IPS DF 6.9 (cell line): Measurements from ENCODE around the gene FAM184B.

ENCODE experiments used
- DNase-seq: peaks from one replicate; pipeline ENCODE4 v3.0.0-alpha.2; 2013; ENCODE audit warnings: low read depth, low spot score
- H3K27ac ChIP-seq: one replicate; pipeline ENCODE4 v1.5.1; 2013; ENCODE audit warnings: low read length, control low read depth
- H3K27me3 ChIP-seq: 2 replicates; pipeline ENCODE4 v1.6.1; 2013; ENCODE audit warnings: mild to moderate bottlenecking, low read length; ENCODE audit not compliant: control insufficient read depth, insufficient read depth
- H3K36me3 ChIP-seq: 2 replicates; pipeline ENCODE4 v1.6.1; 2013; ENCODE audit warnings: low read length; ENCODE audit not compliant: control insufficient read depth, insufficient read depth
- H3K4me1 ChIP-seq: 2 replicates; pipeline ENCODE4 v1.6.1; 2013; ENCODE audit warnings: low read length; ENCODE audit not compliant: control insufficient read depth, insufficient read depth
- H3K4me3 ChIP-seq: 2 replicates; pipeline ENCODE4 v1.5.1; 2013; ENCODE audit warnings: mild to moderate bottlenecking, low read length
- H3K9me3 ChIP-seq: 2 replicates; pipeline ENCODE4 v1.6.1; 2013; ENCODE audit warnings: low read length, inconsistent platforms; ENCODE audit not compliant: control insufficient read depth, insufficient read depth
- WGBS: extraction: QIAGEN DNeasy Blood & Tissue Kit; methylation state at CpG from one replicate; pipeline ENCODE4 v1.1.7; 2013; ENCODE audit warnings: mixed read lengths, missing lambda C conversion rate; ENCODE audit not compliant: insufficient read length, insufficient coverage; 5-methylcytosine and 5-hydroxymethylcytosine counted together

The FAM184B gene

GRCh38 chr4:17707671-17708070 is 73.8 kb downstream of the FAM184B start:
- no peak overlapping the region for H3K4me3 ChIP-seq
- H3K27me3 ChIP-seq: no peaks in the 10 kb centered on the region
- no peaks in the 10 kb centered on the region for H3K4me1 ChIP-seq
- no peaks in the 10 kb centered on the region for H3K36me3 ChIP-seq
- no peak overlapping the region for H3K27ac ChIP-seq
- no CpG with 5 or more reads among the region's 2 CpGs for WGBS
- H3K9me3 ChIP-seq: no peaks in the 10 kb centered on the region
- no peak for DNase-seq

GRCh38 chr4:17705107-17705506 is 76.3 kb downstream of the FAM184B start:
- no peak overlapping the region for H3K4me3 ChIP-seq
- H3K36me3 ChIP-seq: no peaks in the 10 kb centered on the region
- H3K9me3 ChIP-seq: no peaks in the 10 kb centered on the region
- DNase-seq: no peak
- H3K27ac ChIP-seq: no peak overlapping the region
- H3K27me3 ChIP-seq: no peaks in the 10 kb centered on the region
- WGBS: no CpG with 5 or more reads among the region's 2 CpGs
- H3K4me1 ChIP-seq: no peaks in the 10 kb centered on the region

DNA sequence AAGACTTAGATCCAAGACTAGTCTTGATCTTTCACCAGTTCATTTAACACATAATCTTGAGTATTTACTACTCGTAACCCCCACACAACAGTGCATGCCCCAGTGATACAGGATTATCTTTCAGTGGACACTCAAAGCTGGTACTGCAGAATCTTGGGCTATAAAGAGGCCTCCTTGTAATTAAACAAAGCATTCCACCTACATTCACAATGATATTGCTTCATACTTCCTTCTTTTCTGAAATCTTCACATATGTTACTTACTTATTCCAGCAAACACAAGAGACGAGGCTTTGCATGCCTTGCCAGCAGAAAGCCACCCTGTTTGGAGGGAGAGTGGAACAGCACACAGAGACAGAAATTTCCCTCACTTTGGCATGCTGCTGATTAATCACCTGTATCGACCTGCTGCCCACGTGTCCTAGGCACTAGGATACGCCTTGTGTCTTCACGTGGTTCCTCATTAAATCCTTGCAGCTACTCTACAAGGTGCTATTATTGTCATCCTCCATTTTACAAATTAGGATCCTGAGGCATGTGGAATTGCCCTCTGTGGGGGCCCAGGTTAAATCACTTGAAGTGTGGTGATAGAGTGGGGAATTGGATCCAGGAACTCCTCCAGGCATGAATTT is 77.3 kb downstream of the FAM184B start:
- no CpG with 5 or more reads among the region's 6 CpGs for WGBS
- no peak for DNase-seq

DNA sequence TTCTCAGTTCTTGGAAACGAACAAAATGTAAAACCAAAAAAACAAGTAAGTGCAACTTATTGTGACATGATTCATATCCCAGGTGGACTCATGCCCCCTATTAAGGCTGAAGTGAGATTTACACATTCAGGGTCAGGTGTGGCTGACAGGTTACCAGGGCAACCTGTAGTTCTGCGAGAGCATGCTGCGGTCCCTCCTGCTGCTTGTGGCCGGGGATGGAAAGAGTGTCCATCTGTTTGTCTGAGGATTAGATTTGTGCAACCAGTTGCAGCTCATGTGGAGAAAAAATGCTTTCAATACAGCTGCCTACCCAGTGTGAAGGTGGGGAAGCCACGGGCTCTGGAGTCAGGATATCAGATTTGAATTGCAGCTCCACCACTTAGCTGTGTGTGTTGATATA is 78.8 kb downstream of the FAM184B start:
- WGBS: no CpG with 5 or more reads among the region's 5 CpGs
- no peaks in the 10 kb centered on the region for H3K4me1 ChIP-seq
- no peaks in the 10 kb centered on the region for H3K36me3 ChIP-seq
- H3K27me3 ChIP-seq: no peaks in the 10 kb centered on the region
- no peak for DNase-seq
- no peak overlapping the region for H3K4me3 ChIP-seq
- H3K27ac ChIP-seq: no peak overlapping the region
- H3K9me3 ChIP-seq: no peaks in the 10 kb centered on the region

More for the DNA sequence above, 77.3 kb downstream of the FAM184B start:
- no peaks in the 10 kb centered on the region for H3K4me1 ChIP-seq
- no peak overlapping the region for H3K27ac ChIP-seq
- H3K27me3 ChIP-seq: no peaks in the 10 kb centered on the region
- no peaks in the 10 kb centered on the region for H3K36me3 ChIP-seq
- no peak overlapping the region for H3K4me3 ChIP-seq
- no peaks in the 10 kb centered on the region for H3K9me3 ChIP-seq

- H3K4me1 ChIP-seq: no peaks in the 10 kb centered on the region
- no peaks in the 10 kb centered on the region for H3K9me3 ChIP-seq
- no peak for DNase-seq
- no CpG with 5 or more reads among the region's 4 CpGs for WGBS
- no peak overlapping the region for H3K4me3 ChIP-seq
- H3K27ac ChIP-seq: no peak overlapping the region
- H3K36me3 ChIP-seq: no peaks in the 10 kb centered on the region
- H3K27me3 ChIP-seq: no peaks in the 10 kb centered on the region
Observed at GRCh38 chr4:17701882-17702281, 79.5 kb downstream of the FAM184B start.

DNA sequence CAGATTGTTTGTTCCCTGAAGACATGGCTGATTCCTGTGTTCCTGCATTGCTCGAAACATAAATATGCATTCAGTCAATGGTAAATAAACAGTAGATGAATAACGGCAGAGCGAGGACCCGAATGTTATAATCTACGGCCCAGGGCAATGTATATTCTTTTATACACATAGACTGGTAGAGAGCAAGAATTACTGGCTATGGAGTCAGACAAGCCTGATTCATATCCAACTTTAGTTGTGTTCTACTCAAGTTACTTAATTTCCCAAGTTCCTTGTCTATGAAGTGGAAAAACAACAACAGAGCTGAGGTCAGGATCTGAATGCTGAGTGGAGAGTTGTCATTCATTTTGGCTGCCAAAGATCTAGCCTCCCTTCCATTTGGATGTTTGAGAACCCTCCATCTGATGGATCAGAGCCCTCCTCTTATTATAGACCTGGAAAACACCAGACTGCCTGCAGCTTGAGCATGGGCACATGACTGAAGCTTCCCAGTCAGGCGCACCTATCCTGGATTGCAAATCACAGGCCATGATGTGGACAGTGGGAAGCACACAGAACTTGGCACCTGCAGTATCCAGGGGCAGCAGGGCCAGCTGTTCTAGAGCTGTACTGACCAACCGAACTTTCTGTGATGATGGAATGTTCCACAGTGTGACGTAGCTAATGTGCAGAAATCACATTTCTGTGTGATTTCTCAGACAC is 80.1 kb downstream of the FAM184B start:
- H3K27ac ChIP-seq: no peak overlapping the region
- H3K4me3 ChIP-seq: no peak overlapping the region
- H3K36me3 ChIP-seq: no peaks in the 10 kb centered on the region
- H3K4me1 ChIP-seq: no peaks in the 10 kb centered on the region
- no CpG with 5 or more reads among the region's 8 CpGs for WGBS
- DNase-seq: no peak
- no peaks in the 10 kb centered on the region for H3K9me3 ChIP-seq
- H3K27me3 ChIP-seq: no peaks in the 10 kb centered on the region

- Histone ChIP-seq H3K9me3 (no peaks in the 10 kb centered on the region), H3K4me1 (no peaks in the 10 kb centered on the region), H3K27me3 (no peaks in the 10 kb centered on the region), H3K36me3 (no peaks in the 10 kb centered on the region), H3K27ac (no peak overlapping the region), H3K4me3 (no peak overlapping the region)
- no CpG with 5 or more reads among the region's 2 CpGs for WGBS
- no peak for DNase-seq
Observed at GRCh38 chr4:17699380-17699779, 82.0 kb downstream of the FAM184B start.

GRCh38 chr4:17698116-17698515 is 83.3 kb downstream of the FAM184B start:
- no peak overlapping the region for H3K27ac ChIP-seq
- no peak for DNase-seq
- no peaks in the 10 kb centered on the region for H3K36me3 ChIP-seq
- WGBS: no CpG with 5 or more reads among the region's 4 CpGs
- H3K27me3 ChIP-seq: no peaks in the 10 kb centered on the region
- no peak overlapping the region for H3K4me3 ChIP-seq
- H3K9me3 ChIP-seq: no peaks in the 10 kb centered on the region
- H3K4me1 ChIP-seq: no peaks in the 10 kb centered on the region

GRCh38 chr4:17695341-17695740 is 86.1 kb downstream of the FAM184B start:
- WGBS: no CpG with 5 or more reads among the region's 3 CpGs
- H3K36me3 ChIP-seq: no peaks in the 10 kb centered on the region
- DNase-seq: no peak

GRCh38 chr4:17694552-17694951 is 86.9 kb downstream of the FAM184B start:
- no peak overlapping the region for H3K4me3 ChIP-seq
- no peak for DNase-seq
- H3K27ac ChIP-seq: no peak overlapping the region
- no peaks in the 10 kb centered on the region for H3K4me1 ChIP-seq
- H3K9me3 ChIP-seq: no peaks in the 10 kb centered on the region
- no peaks in the 10 kb centered on the region for H3K36me3 ChIP-seq
- H3K27me3 ChIP-seq: no peaks in the 10 kb centered on the region
- WGBS: no CpG with 5 or more reads among the region's 1 CpG

More at GRCh38 chr4:17695341-17695740, 86.1 kb downstream of the FAM184B start:
- Histone ChIP-seq H3K4me1 (no peaks in the 10 kb centered on the region), H3K4me3 (no peak overlapping the region), H3K27ac (no peak overlapping the region), H3K27me3 (no peaks in the 10 kb centered on the region), H3K9me3 (no peaks in the 10 kb centered on the region)

DNA sequence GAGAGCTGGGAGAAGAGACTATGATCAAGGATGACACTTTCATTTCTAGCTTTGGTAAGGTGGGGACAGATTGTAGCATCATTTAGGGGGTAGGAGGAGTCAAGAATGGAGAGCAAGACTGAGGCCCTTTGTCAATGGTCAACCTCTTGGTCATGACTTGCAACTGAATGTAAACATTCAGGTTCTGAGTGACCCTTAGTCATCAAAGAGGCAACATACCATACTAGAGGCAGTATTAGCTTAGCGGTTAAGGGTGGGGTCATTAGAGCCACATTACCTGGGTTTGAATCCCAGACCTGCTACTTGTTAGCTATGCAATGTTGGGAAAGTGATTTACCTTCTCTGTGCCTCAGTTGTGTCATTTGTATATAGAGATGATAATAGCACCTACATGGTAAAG is 90.5 kb downstream of the FAM184B start:
- no peaks in the 10 kb centered on the region for H3K4me1 ChIP-seq
- H3K9me3 ChIP-seq: no peaks in the 10 kb centered on the region
- no peak overlapping the region for H3K4me3 ChIP-seq
- WGBS: no CpG with 5 or more reads among the region's 1 CpG
- no peak for DNase-seq
- H3K27ac ChIP-seq: no peak overlapping the region
- H3K36me3 ChIP-seq: no peaks in the 10 kb centered on the region
- H3K27me3 ChIP-seq: no peaks in the 10 kb centered on the region
